CD4-positive, alpha-beta T cell (primary cell): ENCODE data around the gene WFDC8. TPM values are rescaled to one million over a fixed set of nuclear protein-coding genes. Genes with fewer than 3 reads are reported as not detected.

Experiments used
- ATAC-seq: fragments of 200-7000 bp; cut with Tn5 transposase; one replicate; pipeline ENCODE4 v1.10.0; 2022; ENCODE audit warnings: mild to moderate bottlenecking; ENCODE audit not compliant: poor library complexity
- CTCF ChIA-PET: fragments of 350-600 bp; sonication (Branson Sonifier 250); formaldehyde crosslinking; loops from one replicate; lab custom pipeline; 2021; ENCODE audit warnings: antibody characterized with exemption, inconsistent platforms; lab: Charles Lee
- POLR2A ChIA-PET: fragments of 350-600 bp; sonication (Branson Sonifier 250); formaldehyde crosslinking; loops from one replicate; lab custom pipeline; 2021; ENCODE audit warnings: antibody characterized with exemption, inconsistent platforms; lab: Charles Lee
- DNase-seq, 14 experiments: peaks; one replicate each; pipeline ENCODE4 v3.0.0-alpha.2; 2013 to 2020; ENCODE audit warnings: mixed read lengths in 2 of 14
- H3K27ac ChIP-seq, 2 donors: one replicate each; pipeline versions ENCODE4 v1.5.1 to v1.7.0; 2013; ENCODE audit warnings: low read length in 2 of 2, low read depth in 1 of 2, mild to moderate bottlenecking in 1 of 2
- H3K27me3 ChIP-seq, 2 experiments: 1 replicate in 1 of 2; 2 replicates in 1 of 2; pipeline versions ENCODE4 v1.6.1 to v1.7.0; 2013; ENCODE audit warnings: low read length in 2 of 2, control low read depth in 1 of 2, mild to moderate bottlenecking in 1 of 2, moderate library complexity in 1 of 2; ENCODE audit not compliant: insufficient read depth in 2 of 2, control insufficient read depth in 1 of 2
- H3K36me3 ChIP-seq: one replicate; pipeline ENCODE4 v1.6.1; 2013; ENCODE audit warnings: low read length, control low read depth; ENCODE audit not compliant: insufficient read depth
- H3K4me1 ChIP-seq: one replicate; pipeline ENCODE4 v1.6.1; 2013; ENCODE audit warnings: low read length, control low read depth; ENCODE audit not compliant: insufficient read depth
- H3K4me3 ChIP-seq: one replicate; pipeline ENCODE4 v1.5.1; 2013; ENCODE audit warnings: mild to moderate bottlenecking, low read length, moderate library complexity
- H3K9me3 ChIP-seq, 2 experiments: 1 replicate in 1 of 2; 2 replicates in 1 of 2; pipeline versions ENCODE4 v1.6.1 to v1.7.0; 2013; ENCODE audit warnings: low read length in 2 of 2, mild to moderate bottlenecking in 2 of 2, control low read depth in 1 of 2, moderate library complexity in 1 of 2; ENCODE audit not compliant: control insufficient read depth in 1 of 2, insufficient read depth in 1 of 2
- H3K27ac Mint-ChIP-seq: one replicate; pipeline ENCODE4 v1.8.0; 2020; ENCODE audit warnings: mixed read lengths
- H3K27me3 Mint-ChIP-seq: one replicate; pipeline ENCODE4 v1.8.0; 2021; ENCODE audit warnings: mixed read lengths
- H3K36me3 Mint-ChIP-seq: one replicate; pipeline ENCODE4 v1.8.0; 2021; ENCODE audit warnings: low read depth, mixed read lengths
- H3K4me1 Mint-ChIP-seq: one replicate; pipeline ENCODE4 v1.8.0; 2021; ENCODE audit warnings: low read depth, mixed read lengths
- H3K4me3 Mint-ChIP-seq: one replicate; pipeline ENCODE4 v1.8.0; 2020; ENCODE audit warnings: mild to moderate bottlenecking, mixed read lengths
- H3K9me3 Mint-ChIP-seq: one replicate; pipeline ENCODE4 v1.8.0; 2020; ENCODE audit warnings: mixed read lengths
- CTCF ChIP-seq: fragments of 200-600 bp; IDR thresholded peaks from one replicate; pipeline ENCODE4 v1.8.0; 2022; ENCODE audit warnings: antibody characterized with exemption, mild to moderate bottlenecking
- intact Hi-C, 2 experiments: fragments of 100-400 bp; cut with DNase I in 1 of 2; cut with micrococcal nuclease in 1 of 2; formaldehyde crosslinking; loops; one replicate each; pipeline versions ENCODE4 v1.15.1 to v1.9.0; 2023 to 2025; cut with DNase I, micrococcal nuclease
- total RNA-seq, 174 experiments: library from RNA in 2 of 174; stranded (reverse) in 2 of 174; gene quantifications; one replicate each; pipeline ENCODE4 v1.2.3 and lab custom pipeline; 2021 to 2026

The WFDC8 gene
- total RNA-seq, 2 experiments from 2014 or later, result not detected

- Histone ChIP-seq H3K4me1 (no peaks in the 10 kb centered on the region), H3K36me3 (no peaks in the 10 kb centered on the region), H3K4me3 (no peak overlapping the region), H3K27ac (no peak overlapping the region), H3K27me3 (peaks cover 10 to 35% of the 10 kb centered on the region in 2 experiments), H3K9me3 (no peaks in the 10 kb centered on the region)
- peaks cover 61% of the 10 kb centered on the region for H3K27me3 Mint-ChIP-seq
- POLR2A ChIA-PET, result no interaction called here
- no peaks in the 10 kb centered on the region for H3K9me3 Mint-ChIP-seq
- DNase-seq, result no peak
- no peak for TF ChIP-seq CTCF
- no peaks in the 10 kb centered on the region for H3K36me3 Mint-ChIP-seq
- H3K4me3 Mint-ChIP-seq, result no peak overlapping the region
- no peak overlapping the region for H3K27ac Mint-ChIP-seq
- CTCF ChIA-PET, result no interaction called here
- intact Hi-C loops, result no loop called here
- no peak for ATAC-seq
- no peaks in the 10 kb centered on the region for H3K4me1 Mint-ChIP-seq
These were observed 75.7 kb downstream of the WFDC8 start for GRCh38 chr20:45503403-45503802.

- DNase-seq (no peak), ATAC-seq (no peak)
- CTCF ChIA-PET, result no interaction called here
- H3K4me3 Mint-ChIP-seq, result no peak overlapping the region
- Histone ChIP-seq H3K36me3 (no peaks in the 10 kb centered on the region), H3K9me3 (no peaks in the 10 kb centered on the region), H3K27ac (no peak overlapping the region), H3K4me1 (no peaks in the 10 kb centered on the region), H3K4me3 (no peak overlapping the region), H3K27me3 (peaks cover 11 to 35% of the 10 kb centered on the region in 2 experiments)
- no peak for TF ChIP-seq CTCF
- no peaks in the 10 kb centered on the region for H3K4me1 Mint-ChIP-seq
- no peaks in the 10 kb centered on the region for H3K9me3 Mint-ChIP-seq
- H3K36me3 Mint-ChIP-seq, result no peaks in the 10 kb centered on the region
- H3K27ac Mint-ChIP-seq, result no peak overlapping the region
- H3K27me3 Mint-ChIP-seq, result peaks cover 56% of the 10 kb centered on the region
- POLR2A ChIA-PET, result no interaction called here
- intact Hi-C loops, result no loop called here
These were observed 76.5 kb downstream of the WFDC8 start for GRCh38 chr20:45502561-45502960.

Other genes starting within 250 kb of the WFDC8 start
- gene SDC4, start 230.9 kb downstream of the WFDC8 start, total RNA-seq, result 1 to 10 TPM; 1.0 to 1.1 TPM
- 100 to 1,000 TPM in 1 of 2 experiments, 10 to 100 TPM in 1; 94.8 to 107 TPM for gene SYS1, start 216.1 kb downstream of the WFDC8 start, total RNA-seq
- under 1 TPM in 1 of 2 experiments, not detected in 1; 0.36 TPM for gene TP53TG5, start 201.0 kb downstream of the WFDC8 start, total RNA-seq
- gene DBNDD2, start 171.0 kb downstream of the WFDC8 start, total RNA-seq, result 10 to 100 TPM; 13.2 to 15.7 TPM
- 100 to 1,000 TPM; 157 to 163 TPM for gene PIGT, start 163.1 kb downstream of the WFDC8 start, total RNA-seq
- gene WFDC2, start 109.5 kb downstream of the WFDC8 start, total RNA-seq, result not detected
- gene SPINT3, start 63.7 kb downstream of the WFDC8 start, total RNA-seq, result not detected
- gene WFDC6, start 39.8 kb downstream of the WFDC8 start, total RNA-seq, result not detected
- not detected for gene EPPIN, start 31.9 kb downstream of the WFDC8 start, total RNA-seq
- not detected for gene WFDC10A, start 50.5 kb upstream of the WFDC8 start, total RNA-seq
- not detected for gene WFDC9, start 52.0 kb upstream of the WFDC8 start, total RNA-seq
- not detected for gene WFDC11, start 91.0 kb upstream of the WFDC8 start, total RNA-seq
- not detected for gene WFDC13, start 122.8 kb upstream of the WFDC8 start, total RNA-seq
- not detected for gene WFDC10B, start 125.7 kb upstream of the WFDC8 start, total RNA-seq
- not detected for gene SPINT4, start 143.1 kb upstream of the WFDC8 start, total RNA-seq
- gene WFDC3, start 212.6 kb upstream of the WFDC8 start, total RNA-seq, result not detected
- gene DNTTIP1, start 212.7 kb upstream of the WFDC8 start, total RNA-seq, result 10 to 100 TPM in 1 of 2 experiments, 1 to 10 TPM in 1; 9.3 to 10.4 TPM
- under 1 TPM; 0.52 to 0.64 TPM for gene UBE2C, start 233.4 kb upstream of the WFDC8 start, total RNA-seq
- gene TNNC2, start 248.0 kb upstream of the WFDC8 start, total RNA-seq, result 1 to 10 TPM; 1.2 to 1.5 TPM